ENCODE results near the gene SPACA7.

The SPACA7 gene

GRCh38 chr13:112448621-112449544 lies 72.7 kb downstream of the SPACA7 start:
- no peak for DNase-seq (ENCODE audit: low read depth)

GRCh38 chr13:112449545-112449930 lies 73.4 kb downstream of the SPACA7 start:
- DNase-seq (ENCODE audit: low read depth): no peak

GRCh38 chr13:112450118-112450903 lies 74.2 kb downstream of the SPACA7 start:
- no peak for DNase-seq (ENCODE audit: low read depth)

- DNase-seq (ENCODE audit: low read depth): no peak
Observed at GRCh38 chr13:112450904-112451240, 74.7 kb downstream of the SPACA7 start.

GRCh38 chr13:112451512-112452379 lies 75.6 kb downstream of the SPACA7 start:
- DNase-seq (ENCODE audit: low read depth): no peak

GRCh38 chr13:112452380-112453206 lies 76.4 kb downstream of the SPACA7 start:
- DNase-seq (ENCODE audit: low read depth): no peak

GRCh38 chr13:112453207-112453829 lies 77.2 kb downstream of the SPACA7 start:
- no peak for DNase-seq (ENCODE audit: low read depth)

GRCh38 chr13:112453874-112454647 lies 77.9 kb downstream of the SPACA7 start:
- DNase-seq (ENCODE audit: low read depth): no peak

GRCh38 chr13:112454648-112455334 lies 78.6 kb downstream of the SPACA7 start:
- no peak for DNase-seq (ENCODE audit: low read depth)

GRCh38 chr13:112455476-112456059 lies 79.4 kb downstream of the SPACA7 start:
- no peak for DNase-seq (ENCODE audit: low read depth)

- no peak for DNase-seq (ENCODE audit: low read depth)
Observed at GRCh38 chr13:112456138-112457056, 80.2 kb downstream of the SPACA7 start.

GRCh38 chr13:112457081-112457480 lies 80.9 kb downstream of the SPACA7 start:
- no peak for DNase-seq (ENCODE audit: low read depth)

GRCh38 chr13:112457485-112457884 lies 81.3 kb downstream of the SPACA7 start:
- DNase-seq (ENCODE audit: low read depth): no peak

- DNase-seq (ENCODE audit: low read depth): no peak
Observed at GRCh38 chr13:112462408-112462807, 86.3 kb downstream of the SPACA7 start.

- no peak for DNase-seq (ENCODE audit: low read depth)
Observed at GRCh38 chr13:112464720-112465119, 88.6 kb downstream of the SPACA7 start.

- DNase-seq (ENCODE audit: low read depth): no peak
Observed at GRCh38 chr13:112465251-112466131, 89.3 kb downstream of the SPACA7 start.
